Hepatic stellate cell (primary cell): Measurements from ENCODE around the gene MFAP4.
A peak's percentile ranks its signal among the peaks of the same experiment; 100 is the strongest.
"Not testable (repeated sequence)": the region's sequence is repeated elsewhere in the genome, so short reads cannot be mapped to it uniquely, and the experiment has no call there.

Source experiments
- DNase-seq: peaks from one replicate; pipeline ENCODE4 v3.0.0; 2011; ENCODE audit warnings: low spot score

MFAP4 gene

DNA sequence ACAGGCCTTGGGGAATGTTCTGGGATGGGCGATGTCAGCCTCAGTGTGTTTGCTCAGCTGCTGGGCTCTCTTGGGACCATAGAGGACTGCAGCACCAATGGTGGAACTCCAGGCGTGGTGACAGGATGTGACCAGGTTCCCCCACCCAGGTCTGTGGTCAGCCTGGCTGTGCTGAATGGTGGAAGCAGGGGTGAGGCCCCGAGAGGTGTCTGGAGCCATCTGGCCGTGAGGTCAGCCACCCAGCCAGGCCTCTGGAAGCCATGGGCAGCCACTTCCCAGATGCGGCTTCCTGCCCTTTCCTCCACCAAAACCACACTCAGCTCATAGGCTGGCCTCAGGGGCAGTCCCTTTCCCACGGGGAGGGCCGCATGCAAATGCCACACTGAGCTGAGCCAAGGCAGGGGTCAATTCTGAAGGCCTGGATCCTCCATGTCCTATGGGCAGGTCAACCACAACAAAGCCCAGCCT, 16.5 kb downstream of the MFAP4 start:
- DNase-seq, result peak; percentile 84

DNA sequence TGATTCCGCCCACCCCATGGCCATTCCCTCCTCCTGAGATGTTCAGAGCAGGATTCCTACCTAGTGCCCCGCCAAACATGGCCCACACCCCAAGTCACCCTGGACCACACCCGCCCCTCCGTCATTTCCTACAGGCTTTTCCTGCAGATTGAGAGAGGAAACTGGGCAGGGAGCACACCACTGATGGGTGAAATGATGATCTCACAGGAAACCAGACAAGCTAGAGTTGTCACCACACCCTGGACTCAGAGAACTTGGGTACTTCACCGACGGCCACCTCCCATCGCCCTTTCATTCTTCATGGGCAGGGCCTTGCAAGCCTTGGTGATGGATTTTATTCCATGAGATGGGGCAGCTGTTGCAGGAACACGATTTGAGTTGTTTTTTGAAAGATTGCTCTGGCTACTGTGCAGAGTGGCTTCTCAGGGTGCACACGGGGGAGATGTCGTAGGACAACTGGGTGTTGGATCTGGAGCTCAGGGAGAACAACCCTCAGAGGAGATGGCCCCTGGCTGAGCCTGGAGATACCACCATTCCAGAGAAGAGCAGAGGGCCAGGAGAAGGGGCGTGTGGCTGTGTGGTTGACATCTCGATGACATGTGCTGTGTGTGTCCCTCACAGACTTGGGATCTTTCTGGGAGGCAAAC, 17.0 kb downstream of the MFAP4 start:
- DNase-seq, result no peak

DNA sequence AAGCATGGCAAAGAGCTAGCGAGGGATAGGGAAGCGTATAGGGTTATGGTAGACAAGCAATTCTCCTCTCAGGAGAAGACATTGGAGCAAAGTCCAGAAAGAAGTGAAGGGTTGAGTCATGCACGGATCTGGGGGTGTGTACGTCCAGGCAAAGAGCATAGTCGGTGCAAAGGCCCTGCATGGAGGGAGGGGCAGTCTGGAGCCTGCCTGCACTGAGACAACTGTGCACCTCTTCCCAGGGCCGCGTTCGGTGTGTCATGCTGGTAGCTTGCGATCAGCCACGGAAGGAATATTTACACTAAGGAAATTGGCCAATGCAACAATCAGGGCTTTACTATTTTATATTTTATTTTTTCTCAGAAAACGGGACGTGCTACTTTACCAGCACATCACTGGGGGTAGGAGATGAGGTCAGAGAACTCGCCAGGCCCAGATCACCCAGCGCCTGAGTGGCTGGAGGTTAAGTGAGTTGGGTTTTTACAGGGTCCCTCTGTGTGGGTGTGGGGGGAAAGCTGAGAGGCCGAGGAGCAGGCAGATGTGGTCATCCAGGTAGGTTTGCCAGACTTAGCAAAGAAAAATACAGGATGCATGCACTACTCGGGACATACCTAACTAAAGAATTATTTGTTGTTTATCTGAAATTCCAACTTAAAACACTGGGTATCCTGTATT, 17.7 kb downstream of the MFAP4 start:
- no peak for DNase-seq

DNA sequence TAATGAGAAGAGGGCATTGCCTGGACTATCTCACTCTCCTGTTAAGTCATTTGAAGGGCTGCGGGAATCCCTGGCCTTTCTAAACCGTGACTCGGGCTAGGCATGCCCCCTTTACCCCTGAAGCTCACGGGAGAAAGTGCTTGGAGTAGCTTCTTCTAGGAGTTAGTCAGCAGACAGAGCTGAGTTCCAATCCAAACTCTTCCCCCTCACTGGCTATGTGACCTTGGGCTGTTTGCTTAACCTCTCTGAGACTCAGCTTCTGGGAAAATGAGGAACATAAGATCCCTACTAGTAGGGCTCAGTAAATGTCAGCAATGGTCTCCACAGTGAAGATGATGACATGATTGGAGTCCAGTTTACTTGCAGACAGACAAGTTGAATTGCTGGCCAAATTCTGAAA, 18.8 kb downstream of the MFAP4 start:
- no peak for DNase-seq

DNA sequence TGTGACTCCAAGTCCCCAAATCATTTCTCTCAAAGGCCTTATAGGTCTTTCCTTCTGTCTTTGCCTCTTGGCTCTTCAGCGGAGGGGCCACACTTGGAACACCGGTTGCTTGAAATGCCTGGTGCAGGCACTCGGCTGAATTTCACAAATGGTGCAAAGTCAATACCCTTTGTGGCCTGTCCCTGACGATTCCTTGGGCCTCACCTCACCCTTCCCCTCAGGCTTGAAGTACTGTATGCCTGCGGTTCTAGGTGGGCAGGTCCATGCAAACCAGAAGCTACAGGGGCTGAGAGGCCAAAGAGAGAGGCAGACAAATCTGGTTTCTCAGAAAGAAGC, 20.4 kb downstream of the MFAP4 start:
- no peak for DNase-seq

DNA sequence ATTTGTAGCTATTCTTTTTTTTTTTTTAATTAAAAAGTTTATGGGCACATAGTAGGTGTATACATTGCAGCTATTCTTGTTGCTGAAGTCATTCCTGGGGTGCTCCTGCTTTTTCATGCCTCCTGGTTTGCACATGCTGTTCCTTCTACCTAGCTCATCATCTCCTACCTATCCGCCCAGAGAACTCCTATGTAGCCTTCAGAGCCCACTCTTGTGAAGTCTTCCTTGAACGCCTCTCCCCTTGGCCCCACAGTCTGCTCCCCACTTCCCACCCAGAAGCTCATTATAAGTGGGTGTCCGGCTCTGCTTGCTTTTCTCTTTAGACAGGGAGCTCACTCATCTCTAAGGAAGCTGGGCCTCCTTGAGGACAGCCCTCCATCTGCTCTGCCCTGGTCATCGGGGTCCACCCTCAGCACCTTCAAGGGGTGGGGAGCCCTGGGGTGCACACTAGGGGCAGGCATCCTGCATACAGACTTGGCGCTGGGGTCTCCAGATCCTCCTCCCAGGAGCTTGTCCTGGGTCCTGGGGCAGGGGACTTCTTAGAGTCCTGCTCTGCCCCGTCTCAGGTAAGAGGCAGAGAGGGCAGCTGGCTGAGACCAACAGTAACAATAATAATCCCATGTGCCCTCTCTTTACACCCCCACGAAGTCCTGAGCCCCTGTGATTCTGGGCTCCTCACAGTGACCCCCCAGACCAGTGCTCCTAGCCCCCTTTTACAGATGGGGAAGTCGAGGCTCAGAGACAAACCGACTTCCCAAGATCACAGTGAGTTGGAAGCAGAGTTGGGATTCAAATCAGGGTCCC, 21.0 kb downstream of the MFAP4 start:
- no peak for DNase-seq

DNA sequence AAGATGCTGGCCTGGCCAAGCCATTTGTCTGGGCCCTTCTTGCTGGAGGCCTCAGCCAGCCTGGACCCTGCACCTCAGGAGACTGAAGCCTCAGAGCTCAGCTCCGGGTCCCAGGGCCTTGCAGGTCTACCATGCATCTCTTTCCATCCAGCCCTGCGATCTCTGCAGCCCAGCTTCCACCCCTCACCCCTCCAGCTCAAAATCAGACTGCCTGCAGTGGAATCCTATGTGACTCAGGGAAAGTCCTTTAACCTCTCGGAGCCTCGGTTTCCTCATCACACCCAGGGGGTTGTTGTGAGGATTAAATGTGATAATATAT, 21.5 kb downstream of the MFAP4 start:
- no peak for DNase-seq

DNA sequence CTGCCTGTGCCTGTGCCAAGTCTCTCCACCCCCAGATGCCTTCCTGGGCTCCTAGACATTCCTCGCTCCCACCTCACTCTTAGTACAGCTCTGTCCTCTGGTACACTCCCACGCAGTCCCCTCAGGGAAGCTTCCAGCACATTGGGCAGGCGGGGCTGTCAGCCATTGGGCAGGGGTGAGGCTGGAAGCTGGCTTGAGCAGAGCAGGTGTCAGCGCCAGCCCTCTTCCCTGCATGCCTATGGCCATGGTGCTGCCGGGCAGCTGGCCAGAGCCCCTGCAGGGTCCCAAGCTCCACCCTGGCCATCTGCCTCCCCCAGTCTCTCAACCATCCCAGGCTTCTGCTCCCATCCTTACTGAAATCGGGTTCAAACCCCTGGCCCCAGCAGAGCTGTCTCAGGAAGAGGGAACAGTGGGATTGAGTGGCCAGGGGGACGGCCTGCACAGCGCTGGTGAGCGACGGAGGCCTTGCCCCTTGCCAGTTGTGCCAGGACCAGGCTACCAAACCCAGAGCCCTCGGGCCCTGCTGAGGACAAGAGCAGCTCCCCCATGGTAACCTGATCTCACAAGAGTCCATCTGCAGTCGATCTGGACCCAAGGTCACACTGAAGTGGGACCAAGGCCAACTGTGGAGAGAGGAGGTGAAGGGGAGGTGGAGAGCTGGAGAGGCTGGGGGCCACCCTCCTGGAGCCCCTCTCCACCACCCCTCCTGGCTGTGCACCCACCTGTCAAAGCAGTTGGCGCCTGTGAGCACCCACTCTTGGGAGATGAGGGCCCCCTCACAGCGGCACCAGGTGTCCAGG, 22.1 kb downstream of the MFAP4 start:
- DNase-seq, result no peak

DNA sequence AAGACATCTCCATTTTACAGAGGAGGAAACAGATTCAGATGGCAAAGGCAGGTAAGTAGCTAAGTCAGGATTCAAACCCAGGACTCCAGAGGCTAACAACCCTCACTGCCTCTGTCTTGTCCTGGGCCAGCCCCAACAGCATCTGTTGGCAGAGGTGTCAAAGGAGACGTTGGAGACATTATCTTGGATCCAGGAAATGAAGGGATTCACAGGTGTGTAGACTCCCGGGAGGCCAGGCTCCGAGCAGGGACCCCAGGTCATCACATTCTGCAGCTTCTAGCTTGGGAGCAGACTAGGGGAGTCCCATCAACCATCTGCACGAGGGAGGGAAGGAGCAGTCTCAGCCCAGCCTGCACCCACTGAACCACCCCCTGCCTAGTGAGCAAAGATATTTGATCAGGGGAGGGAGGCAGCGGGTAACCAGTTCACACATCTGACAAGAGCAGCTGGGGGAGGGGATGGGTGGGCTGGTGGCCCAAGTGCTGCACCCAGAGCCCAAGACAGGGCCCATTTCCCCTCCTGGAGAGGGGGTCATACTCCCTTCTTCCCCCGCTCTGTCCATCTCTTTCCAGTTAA, 23.4 kb downstream of the MFAP4 start:
- no peak for DNase-seq

DNA sequence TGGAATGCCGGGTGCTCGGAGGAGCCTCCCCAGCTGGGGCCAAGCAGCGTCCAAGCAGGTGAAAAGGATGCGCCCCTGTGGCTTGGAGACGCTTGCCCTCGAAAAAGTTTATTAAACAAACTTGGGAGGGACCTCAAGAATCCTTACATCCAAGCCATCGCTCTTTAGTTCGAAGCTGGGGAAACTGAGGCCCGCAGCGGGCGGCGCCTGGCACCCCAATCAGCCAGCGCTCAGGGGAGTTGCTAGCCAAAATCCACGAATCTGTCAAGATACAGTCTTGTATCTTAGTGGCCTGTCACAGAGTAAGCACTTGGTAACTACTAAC, 23.9 kb downstream of the MFAP4 start:
- no peak for DNase-seq

DNA sequence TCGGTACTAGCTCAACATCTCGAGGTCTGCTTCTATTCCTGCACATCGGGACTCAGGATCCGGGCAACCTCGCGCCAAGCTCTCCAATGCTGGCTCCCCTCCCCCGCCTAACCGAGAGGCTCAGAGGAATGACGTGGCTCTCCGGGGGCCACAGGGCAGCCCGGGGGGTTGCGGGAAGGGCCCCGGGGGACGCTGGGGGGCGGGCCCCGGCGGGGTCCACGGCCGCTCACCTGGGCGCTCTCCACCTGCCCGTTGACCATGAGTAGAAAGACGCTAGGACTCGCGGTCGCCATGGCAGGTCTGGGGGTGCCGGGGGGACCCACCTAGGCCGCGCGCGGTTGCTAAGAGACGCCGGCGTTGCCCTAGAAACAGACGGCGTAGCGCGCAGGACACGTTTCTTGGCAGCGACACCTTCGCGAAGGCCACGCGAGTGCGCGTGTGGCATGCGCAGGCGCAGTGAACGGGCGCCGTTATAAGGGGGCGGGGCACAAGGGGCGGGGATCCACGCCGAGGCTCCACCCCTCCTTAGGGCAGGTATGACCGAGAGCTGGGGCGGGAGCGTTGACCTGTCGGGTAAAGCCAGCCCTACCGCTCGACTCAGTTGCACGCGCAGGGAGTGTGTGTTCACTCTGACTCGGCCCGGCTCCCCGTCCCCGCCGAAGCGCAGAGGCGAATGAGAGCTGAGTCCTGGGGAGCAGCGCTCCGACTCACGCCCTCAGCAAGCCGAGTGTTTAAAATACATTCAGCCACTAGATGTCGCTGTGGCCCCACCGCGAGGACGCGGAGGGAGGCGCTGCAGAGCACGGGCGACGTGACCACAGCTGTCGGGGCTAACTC, 24.5 kb downstream of the MFAP4 start, which contains the start of gene B9D1:
TSS of gene B9D1 (minus strand) at position 447 of the 837 bp plus-strand sequence. CDS start at position 293, 154 bp downstream.
- DNase-seq, result peak; percentile 93

DNA sequence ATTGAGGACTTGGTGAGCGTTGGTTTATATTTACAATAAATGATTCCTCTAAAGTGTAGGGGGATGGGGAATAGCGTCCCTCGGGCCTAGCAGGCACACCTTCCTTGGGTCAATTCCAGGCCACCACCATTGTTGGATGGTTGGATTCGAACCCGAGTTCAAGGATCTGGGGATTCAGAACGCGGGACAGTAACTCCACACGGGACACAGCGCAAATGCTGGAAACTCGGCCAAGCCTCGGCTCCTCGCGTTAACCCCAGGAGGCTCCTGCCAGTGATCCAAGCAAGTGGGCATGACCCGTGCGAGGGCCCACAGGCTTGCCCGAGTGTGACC, 25.1 kb downstream of the MFAP4 start:
- DNase-seq, result no peak

DNA sequence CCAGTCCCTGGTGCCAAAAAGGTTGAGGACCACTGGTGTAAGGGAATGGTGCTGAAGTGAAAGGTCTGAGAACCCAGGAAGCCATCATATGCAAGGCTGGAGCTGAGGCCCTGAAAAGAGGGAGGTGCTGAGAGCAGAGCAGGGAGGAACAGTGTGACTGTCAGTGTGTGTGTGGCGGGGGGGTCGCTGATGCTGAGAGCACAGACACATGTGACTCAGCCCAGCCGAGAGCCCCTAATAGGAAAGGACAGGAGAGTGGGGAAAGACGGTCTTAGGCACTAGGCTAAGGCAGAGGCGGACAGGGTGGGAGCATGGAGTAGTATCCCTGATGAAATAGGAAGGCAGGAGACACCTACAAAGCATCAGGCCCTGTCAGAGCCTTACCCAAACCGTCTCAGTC, 25.7 kb downstream of the MFAP4 start:
- DNase-seq, result no peak

DNA sequence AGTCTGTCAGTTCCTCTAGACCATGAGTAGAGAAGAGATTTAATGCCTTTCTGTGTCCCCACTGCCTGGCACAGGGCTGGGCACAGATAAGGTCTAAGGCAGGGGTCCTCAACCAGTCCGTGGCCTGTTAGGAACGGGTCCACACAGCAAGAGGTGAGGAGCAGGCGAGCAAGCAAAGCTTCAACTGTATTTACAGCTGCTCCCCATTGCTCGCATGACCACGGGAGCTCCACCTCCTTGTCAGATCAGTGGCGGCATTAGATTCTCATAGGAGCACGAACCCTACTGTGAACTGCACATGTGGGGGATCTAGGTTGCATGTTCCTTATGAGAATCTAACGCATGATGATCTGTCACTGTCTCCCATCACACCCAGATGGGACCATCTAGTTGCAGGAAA, 26.2 kb downstream of the MFAP4 start:
- DNase-seq, result no peak

DNA sequence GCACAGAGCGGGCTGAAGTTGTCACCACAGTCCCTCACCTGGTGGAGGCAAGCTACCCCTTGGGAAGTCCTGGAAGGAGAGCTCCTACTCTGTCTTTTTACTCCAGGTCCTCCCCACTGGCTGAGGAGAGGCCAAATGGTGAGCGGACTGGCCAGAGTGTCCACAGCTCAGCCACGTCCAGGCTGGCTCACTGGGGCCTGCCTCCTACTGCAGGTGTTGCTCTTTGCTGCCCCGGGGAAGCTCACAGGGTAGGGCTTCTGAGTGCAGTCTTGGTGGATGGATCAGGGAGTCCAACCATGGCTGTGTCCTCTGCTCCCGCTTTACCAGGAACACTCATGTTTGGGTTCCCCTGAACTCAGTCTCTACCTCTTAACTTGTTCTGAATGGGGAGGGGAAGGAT, 27.1 kb downstream of the MFAP4 start:
- DNase-seq, result no peak

DNA sequence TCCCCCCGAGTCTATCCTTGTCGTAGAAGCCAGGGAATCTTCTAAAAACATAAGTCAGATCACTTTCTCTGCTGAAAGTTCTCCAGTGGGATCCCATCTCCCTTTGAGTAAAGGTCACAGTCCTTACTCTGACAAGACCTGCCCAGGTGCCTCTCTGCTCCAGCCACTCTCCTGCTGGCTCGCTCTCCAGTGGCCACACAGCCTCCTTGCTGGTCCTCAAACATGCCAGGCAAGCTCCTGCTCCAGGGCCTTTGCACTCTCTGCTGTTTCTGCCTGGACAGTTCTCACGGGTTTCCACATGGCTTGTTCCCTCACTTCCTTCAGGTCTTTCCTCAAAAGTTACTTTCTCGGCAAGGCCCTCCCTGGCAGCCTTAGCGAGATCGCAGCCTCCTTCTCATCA, 27.8 kb downstream of the MFAP4 start:
- no peak for DNase-seq

DNA sequence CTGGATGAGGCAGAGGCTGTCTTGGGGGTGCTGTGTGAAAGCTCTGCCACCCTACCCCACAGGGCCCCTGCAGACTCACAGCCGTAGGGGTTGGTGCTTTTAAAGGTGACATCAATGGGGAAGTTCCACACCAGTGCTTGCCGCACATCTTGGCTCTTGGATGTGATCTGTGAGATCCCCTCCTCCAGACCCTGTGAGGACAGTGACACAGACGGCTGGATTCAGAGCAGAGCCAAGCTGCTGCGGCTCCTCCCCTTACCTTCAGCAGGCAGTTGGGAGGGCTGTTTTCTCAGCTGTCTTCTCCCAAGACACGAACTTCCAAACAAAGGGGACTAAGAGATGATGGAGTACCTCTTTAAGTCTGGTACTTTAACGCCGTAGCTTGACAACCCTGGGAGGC, 29.2 kb downstream of the MFAP4 start:
- no peak for DNase-seq

DNA sequence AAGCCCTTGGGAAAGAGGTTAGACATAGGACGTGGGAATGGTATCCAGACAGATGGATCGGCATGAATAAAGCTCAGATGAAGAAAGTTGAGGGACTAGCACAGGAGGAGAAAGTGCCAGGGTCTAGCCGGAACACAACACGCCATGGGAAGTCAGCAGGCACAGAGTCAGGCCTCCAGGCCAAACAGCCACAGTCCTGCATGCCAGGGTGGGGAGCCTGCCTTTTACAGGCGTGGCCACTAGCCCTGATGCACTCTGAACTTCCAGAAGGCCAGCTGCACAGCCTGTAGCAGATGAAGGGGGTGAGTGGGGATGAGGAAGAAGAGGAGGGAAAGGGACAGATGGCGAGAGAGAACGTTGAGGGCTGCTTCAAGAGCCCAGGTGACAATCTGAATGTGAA, 29.6 kb downstream of the MFAP4 start:
- DNase-seq, result no peak

DNA sequence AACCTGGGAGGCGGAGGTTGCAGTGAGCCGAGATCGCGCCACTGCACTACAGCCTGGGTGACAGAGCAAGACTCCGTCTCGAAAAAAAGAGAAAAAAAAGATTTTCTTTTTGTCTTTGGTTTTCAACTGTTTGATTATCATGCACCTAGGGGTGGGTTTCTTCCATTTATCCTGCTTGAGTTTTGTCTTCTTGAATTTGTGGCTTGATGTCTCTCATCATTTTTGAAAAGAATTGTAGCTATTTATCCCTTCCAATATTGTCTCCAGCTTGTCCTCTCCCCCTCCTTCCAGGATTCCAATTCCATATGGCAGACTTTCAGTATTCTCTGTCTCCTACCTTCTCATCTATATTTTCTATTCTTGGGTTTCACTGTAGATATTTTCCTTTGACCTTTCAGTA, 32.2 kb downstream of the MFAP4 start:
- no peak for DNase-seq

DNA sequence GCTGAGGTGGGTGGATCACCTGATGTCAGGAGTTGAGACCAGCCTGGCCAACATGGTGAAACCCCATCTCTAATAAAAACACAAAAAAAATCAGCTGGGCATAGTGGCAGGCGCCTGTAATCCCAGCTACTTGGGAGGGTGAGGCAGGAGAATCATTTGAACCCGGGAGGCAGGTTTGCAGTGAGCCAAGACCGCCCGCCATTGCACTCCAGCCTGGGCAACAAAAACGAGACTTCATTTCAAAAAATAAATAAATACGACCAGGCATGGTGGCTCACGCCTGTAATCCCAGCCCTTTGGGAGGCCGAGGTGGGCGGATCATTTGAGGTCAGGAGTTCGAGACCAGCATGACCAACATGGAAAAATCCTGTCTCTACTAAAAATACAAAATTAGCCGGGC, 33.6 kb downstream of the MFAP4 start:
- not testable (repeated sequence) for DNase-seq

DNA sequence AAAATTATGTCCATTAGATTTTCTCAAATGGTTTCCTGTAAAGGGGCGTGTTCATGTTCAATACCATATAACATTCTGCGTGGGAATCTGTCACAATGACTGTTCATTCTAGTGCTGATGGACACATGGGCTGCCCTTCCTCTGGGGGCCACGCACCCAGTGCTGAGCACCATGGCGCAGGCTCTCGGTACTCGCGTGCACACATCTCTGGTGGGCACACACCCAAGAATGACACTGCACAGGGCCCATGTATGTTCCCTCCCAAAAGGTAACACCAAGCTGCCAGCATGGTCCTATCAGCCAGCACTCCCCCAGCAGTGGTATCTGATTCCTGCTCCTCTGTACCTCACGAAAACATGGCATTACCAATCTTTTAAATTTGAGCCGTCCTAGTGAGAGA, 38.2 kb downstream of the MFAP4 start:
- no peak for DNase-seq
